GM21619 (cell line): ENCODE data around the gene TDRKH.
A peak's percentile ranks its signal among the peaks of the same experiment; 100 is the strongest.
"Not testable (repeated sequence)": the region's sequence is repeated elsewhere in the genome, so short reads cannot be mapped to it uniquely, and the experiment has no call there.

Experiments
- ATAC-seq: cut with Tn5 transposase; IDR thresholded peaks from one replicate; pipeline ENCODE4 v1.9.1; 2021; ENCODE audit not compliant: unreplicated experiment

Gene TDRKH

GRCh38 chr1:151803164-151803563 is 12.9 kb upstream of the TDRKH start:
- no peak for ATAC-seq

GRCh38 chr1:151802372-151802771 is 12.1 kb upstream of the TDRKH start:
- ATAC-seq = no peak

GRCh38 chr1:151801846-151802245 is 11.5 kb upstream of the TDRKH start:
- ATAC-seq = no peak

- no peak for ATAC-seq
These were observed 11.1 kb upstream of the TDRKH start for GRCh38 chr1:151801310-151801820.

GRCh38 chr1:151800830-151801229 is 10.5 kb upstream of the TDRKH start:
- no peak for ATAC-seq

GRCh38 chr1:151799179-151800022 is 9.1 kb upstream of the TDRKH start:
- no peak for ATAC-seq

- ATAC-seq = no peak
These were observed 8.3 kb upstream of the TDRKH start for GRCh38 chr1:151798571-151798970.

GRCh38 chr1:151790940-151791651 is 796 bp upstream of the TDRKH start:
- peak; percentile 1 for ATAC-seq

- ATAC-seq = no peak
These were observed 2.6 kb downstream of the TDRKH start for GRCh38 chr1:151787689-151788088.

GRCh38 chr1:151783796-151784195 is 6.5 kb downstream of the TDRKH start:
- no peak for ATAC-seq

GRCh38 chr1:151782741-151783140 is 7.6 kb downstream of the TDRKH start:
- ATAC-seq = no peak

GRCh38 chr1:151782026-151782425 is 8.3 kb downstream of the TDRKH start:
- not testable (repeated sequence) for ATAC-seq

- ATAC-seq = not testable (repeated sequence)
These were observed 9.6 kb downstream of the TDRKH start for GRCh38 chr1:151780736-151781135.

GRCh38 chr1:151779852-151780251 is 10.4 kb downstream of the TDRKH start:
- ATAC-seq = no peak

GRCh38 chr1:151777317-151777716 is 13.0 kb downstream of the TDRKH start:
- no peak for ATAC-seq

- no peak for ATAC-seq
These were observed 13.6 kb downstream of the TDRKH start for GRCh38 chr1:151776665-151777062.

GRCh38 chr1:151775894-151776664 is 14.2 kb downstream of the TDRKH start:
- no peak for ATAC-seq

GRCh38 chr1:151774256-151774922 is 15.9 kb downstream of the TDRKH start:
- ATAC-seq = no peak

- ATAC-seq = no peak
These were observed 16.6 kb downstream of the TDRKH start for GRCh38 chr1:151773702-151774101.

GRCh38 chr1:151769270-151769669 is 21.0 kb downstream of the TDRKH start:
- ATAC-seq = not testable (repeated sequence)
